Measurements from ENCODE around the gene BCL2L13. TPM values are rescaled to one million over a fixed set of nuclear protein-coding genes. Genes with fewer than 3 reads are reported as not detected.

BCL2L13 gene
- polyA plus RNA-seq, 3 donors: 20.2 to 67.8 (median 53.0) TPM

- H3K4me1 Mint-ChIP-seq: peaks cover 34% of the 10 kb centered on the region
- Histone ChIP-seq H3K4me3 (replicated peaks in 1 of 3; ENCODE audit: low read depth in 2 of 3, low read length in 3 of 3) (no peak overlapping the region), H3K4me1 (ENCODE audit: control insufficient read depth in 1 of 2, insufficient read depth in 2 of 2, low read length in 2 of 2) (peaks cover 14 to 16% of the 10 kb centered on the region in 2 donors), H4K20me1 (ENCODE audit: insufficient read depth, low read length) (peaks cover 25% of the 10 kb centered on the region), H3K4me2 (replicated peaks; ENCODE audit: extremely low read depth, low read length, poor library complexity, severe bottlenecking) (no peak overlapping the region), H3K27me3 (ENCODE audit: control insufficient read depth in 2 of 2, insufficient read depth in 2 of 2, low read length in 2 of 2) (no peaks in the 10 kb centered on the region), H2AFZ (ENCODE audit: insufficient read depth, low read depth, low read length, poor library complexity, severe bottlenecking) (no peak overlapping the region), H3K27ac (ENCODE audit: low read depth in 1 of 2, low read length in 2 of 2) (peak overlapping the region in 1 of 2 donors; percentile 8), H3K79me2 (ENCODE audit: insufficient read depth, low read length) (peaks cover 6% of the 10 kb centered on the region), H3K9me3 (replicated peaks in 1 of 2; ENCODE audit: control insufficient read depth in 1 of 2, insufficient read depth in 1 of 2, low read length in 2 of 2) (no peaks in the 10 kb centered on the region), H3K9ac (ENCODE audit: insufficient read depth, low read length, poor library complexity, severe bottlenecking) (no peak overlapping the region), H3K36me3 (replicated peaks in 1 of 2; ENCODE audit: control insufficient read depth in 1 of 2, insufficient read depth in 2 of 2, low read length in 2 of 2) (peaks cover 31 to 36% of the 10 kb centered on the region in 2 donors)
- WGBS (ENCODE audit: insufficient coverage): 77% methylated on average over 7 of the region's 8 CpGs
- no peak overlapping the region for H3K4me3 Mint-ChIP-seq
- peaks cover 0 to 2% (median 0%) of the 10 kb centered on the region in 7 donors for H3K9me3 Mint-ChIP-seq
- no peak for TF ChIP-seq CTCF (IDR thresholded peaks at IDR 0.05)
- peak overlapping the region in 1 of 7 donors; percentile 7 for H3K27ac Mint-ChIP-seq
- DNase-seq: no peak
- intact Hi-C loops (cut with micrococcal nuclease): no loop called here
- H3K36me3 Mint-ChIP-seq: peaks cover 32 to 55% of the 10 kb centered on the region in 2 donors
- peaks cover 0 to 3% (median 0%) of the 10 kb centered on the region in 3 donors for H3K27me3 Mint-ChIP-seq (ENCODE audit: low read depth in 3 of 3)
These were observed 86.3 kb downstream of the BCL2L13 start for GRCh38 chr22:17724678-17725499.

- H3K27ac ChIP-seq (ENCODE audit: low read depth in 1 of 2, low read length in 2 of 2): peak overlapping the region in 1 of 2 donors; percentile 8
- H3K4me2 ChIP-seq (replicated peaks; ENCODE audit: extremely low read depth, low read length, poor library complexity, severe bottlenecking): no peak overlapping the region
- Mint-ChIP-seq H3K4me3 (no peak overlapping the region), H3K27ac (no peak overlapping the region), H3K9me3 (peaks cover 0 to 2% (median 0%) of the 10 kb centered on the region in 7 donors), H3K27me3 (ENCODE audit: low read depth in 3 of 3) (peaks cover 0 to 3% (median 0%) of the 10 kb centered on the region in 3 donors), H3K36me3 (peaks cover 36 to 56% of the 10 kb centered on the region in 2 donors), H3K4me1 (peaks cover 34% of the 10 kb centered on the region)
- no peaks in the 10 kb centered on the region for H3K9me3 ChIP-seq (replicated peaks in 1 of 2; ENCODE audit: control insufficient read depth in 1 of 2, insufficient read depth in 1 of 2, low read length in 2 of 2)
- DNase-seq: no peak
- H3K27me3 ChIP-seq (ENCODE audit: control insufficient read depth in 2 of 2, insufficient read depth in 2 of 2, low read length in 2 of 2): no peaks in the 10 kb centered on the region
- intact Hi-C loops (cut with micrococcal nuclease): no loop called here
- no peak overlapping the region for H3K4me3 ChIP-seq (replicated peaks in 1 of 3; ENCODE audit: low read depth in 2 of 3, low read length in 3 of 3)
- H3K79me2 ChIP-seq (ENCODE audit: insufficient read depth, low read length): peaks cover 6% of the 10 kb centered on the region
- no peak for TF ChIP-seq CTCF (IDR thresholded peaks at IDR 0.05)
- peaks cover 36 to 42% of the 10 kb centered on the region in 2 donors for H3K36me3 ChIP-seq (replicated peaks in 1 of 2; ENCODE audit: control insufficient read depth in 1 of 2, insufficient read depth in 2 of 2, low read length in 2 of 2)
- H4K20me1 ChIP-seq (ENCODE audit: insufficient read depth, low read length): peaks cover 29% of the 10 kb centered on the region
- H3K4me1 ChIP-seq (ENCODE audit: control insufficient read depth in 1 of 2, insufficient read depth in 2 of 2, low read length in 2 of 2): peaks cover 14 to 16% of the 10 kb centered on the region in 2 donors
- no peak overlapping the region for H2AFZ ChIP-seq (ENCODE audit: insufficient read depth, low read depth, low read length, poor library complexity, severe bottlenecking)
- H3K9ac ChIP-seq (ENCODE audit: insufficient read depth, low read length, poor library complexity, severe bottlenecking): no peak overlapping the region
These were observed 86.9 kb downstream of the BCL2L13 start for GRCh38 chr22:17725500-17725796.

Data from CD14-positive monocyte (primary cell).